ENCODE results near the gene RMDN2. TPM values are rescaled to one million over a fixed set of nuclear protein-coding genes. Genes with fewer than 3 reads are reported as not detected.

Gene RMDN2
- total and polyA plus RNA-seq, 2 experiments from 2014 or later: 3.4 to 3.6 TPM

DNA sequence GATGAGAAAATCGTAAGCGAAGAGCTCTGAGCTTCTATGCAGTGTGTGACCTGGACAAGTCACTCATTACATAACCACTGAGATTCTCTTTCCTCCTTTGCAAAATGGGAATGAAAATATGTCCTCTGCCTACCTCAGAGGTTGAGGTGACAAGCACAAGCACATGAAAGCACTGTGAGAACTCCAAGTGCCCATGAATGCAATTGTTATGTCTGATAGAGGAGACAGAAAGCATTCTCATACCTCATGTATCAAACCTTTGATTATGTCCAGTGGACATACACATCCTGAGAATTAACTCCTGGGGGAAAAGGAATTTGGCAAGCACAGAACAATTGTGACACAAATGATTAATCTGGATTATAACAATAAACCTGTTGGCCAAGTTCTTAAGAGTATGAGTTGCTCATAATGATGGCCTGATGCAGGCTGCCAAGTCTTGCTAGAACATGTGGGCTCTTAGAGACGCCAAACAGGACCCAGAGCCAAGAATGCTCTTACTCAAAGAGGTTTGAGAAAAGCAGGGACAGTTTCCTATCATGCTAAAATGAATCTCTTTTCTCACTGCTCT, 8.5 kb upstream of the RMDN2 start:
- Histone ChIP-seq H3K36me3 (ENCODE audit: insufficient read depth) (no peaks in the 10 kb centered on the region), H3K9me2 (ENCODE audit: insufficient read depth) (peaks cover 6% of the 10 kb centered on the region; the same call in 1 of the 2 replicates), H3K4me2 (no peak overlapping the region), H2AFZ (no peak overlapping the region), H3K27me3 (ENCODE audit: insufficient read depth) (no peaks in the 10 kb centered on the region), H3K4me3 (no peak overlapping the region), H3K27ac (ENCODE audit: low read depth) (no peak overlapping the region), H3K79me2 (replicated peaks; ENCODE audit: insufficient read depth) (no peaks in the 10 kb centered on the region), H4K20me1 (replicated peaks; ENCODE audit: insufficient read depth) (no peaks in the 10 kb centered on the region), H3K4me1 (ENCODE audit: insufficient read depth) (no peaks in the 10 kb centered on the region), H3F3A (replicated peaks; ENCODE audit: low read depth) (no peaks in the 10 kb centered on the region)
- DNase-seq (ENCODE audit: low spot score): no peak
- Mint-ChIP-seq H3K27ac (no peak overlapping the region), H3K9me3 (no peaks in the 10 kb centered on the region), H3K4me1 (peaks cover 4% of the 10 kb centered on the region), H3K4me3 (no peak overlapping the region), H3K36me3 (ENCODE audit: low read depth) (no peaks in the 10 kb centered on the region), H3K27me3 (ENCODE audit: insufficient read depth, low read depth, poor library complexity) (no peaks in the 10 kb centered on the region)
- no peak for TF ChIP-seq EZH2phosphoT487 (IDR thresholded peaks at IDR 0.05; ENCODE audit: unreplicated experiment)
- no peak for TF ChIP-seq ZNF114 (CRISPR knock-in tag; IDR thresholded peaks at IDR 0.05)
- TF ChIP-seq, protein P1, sequence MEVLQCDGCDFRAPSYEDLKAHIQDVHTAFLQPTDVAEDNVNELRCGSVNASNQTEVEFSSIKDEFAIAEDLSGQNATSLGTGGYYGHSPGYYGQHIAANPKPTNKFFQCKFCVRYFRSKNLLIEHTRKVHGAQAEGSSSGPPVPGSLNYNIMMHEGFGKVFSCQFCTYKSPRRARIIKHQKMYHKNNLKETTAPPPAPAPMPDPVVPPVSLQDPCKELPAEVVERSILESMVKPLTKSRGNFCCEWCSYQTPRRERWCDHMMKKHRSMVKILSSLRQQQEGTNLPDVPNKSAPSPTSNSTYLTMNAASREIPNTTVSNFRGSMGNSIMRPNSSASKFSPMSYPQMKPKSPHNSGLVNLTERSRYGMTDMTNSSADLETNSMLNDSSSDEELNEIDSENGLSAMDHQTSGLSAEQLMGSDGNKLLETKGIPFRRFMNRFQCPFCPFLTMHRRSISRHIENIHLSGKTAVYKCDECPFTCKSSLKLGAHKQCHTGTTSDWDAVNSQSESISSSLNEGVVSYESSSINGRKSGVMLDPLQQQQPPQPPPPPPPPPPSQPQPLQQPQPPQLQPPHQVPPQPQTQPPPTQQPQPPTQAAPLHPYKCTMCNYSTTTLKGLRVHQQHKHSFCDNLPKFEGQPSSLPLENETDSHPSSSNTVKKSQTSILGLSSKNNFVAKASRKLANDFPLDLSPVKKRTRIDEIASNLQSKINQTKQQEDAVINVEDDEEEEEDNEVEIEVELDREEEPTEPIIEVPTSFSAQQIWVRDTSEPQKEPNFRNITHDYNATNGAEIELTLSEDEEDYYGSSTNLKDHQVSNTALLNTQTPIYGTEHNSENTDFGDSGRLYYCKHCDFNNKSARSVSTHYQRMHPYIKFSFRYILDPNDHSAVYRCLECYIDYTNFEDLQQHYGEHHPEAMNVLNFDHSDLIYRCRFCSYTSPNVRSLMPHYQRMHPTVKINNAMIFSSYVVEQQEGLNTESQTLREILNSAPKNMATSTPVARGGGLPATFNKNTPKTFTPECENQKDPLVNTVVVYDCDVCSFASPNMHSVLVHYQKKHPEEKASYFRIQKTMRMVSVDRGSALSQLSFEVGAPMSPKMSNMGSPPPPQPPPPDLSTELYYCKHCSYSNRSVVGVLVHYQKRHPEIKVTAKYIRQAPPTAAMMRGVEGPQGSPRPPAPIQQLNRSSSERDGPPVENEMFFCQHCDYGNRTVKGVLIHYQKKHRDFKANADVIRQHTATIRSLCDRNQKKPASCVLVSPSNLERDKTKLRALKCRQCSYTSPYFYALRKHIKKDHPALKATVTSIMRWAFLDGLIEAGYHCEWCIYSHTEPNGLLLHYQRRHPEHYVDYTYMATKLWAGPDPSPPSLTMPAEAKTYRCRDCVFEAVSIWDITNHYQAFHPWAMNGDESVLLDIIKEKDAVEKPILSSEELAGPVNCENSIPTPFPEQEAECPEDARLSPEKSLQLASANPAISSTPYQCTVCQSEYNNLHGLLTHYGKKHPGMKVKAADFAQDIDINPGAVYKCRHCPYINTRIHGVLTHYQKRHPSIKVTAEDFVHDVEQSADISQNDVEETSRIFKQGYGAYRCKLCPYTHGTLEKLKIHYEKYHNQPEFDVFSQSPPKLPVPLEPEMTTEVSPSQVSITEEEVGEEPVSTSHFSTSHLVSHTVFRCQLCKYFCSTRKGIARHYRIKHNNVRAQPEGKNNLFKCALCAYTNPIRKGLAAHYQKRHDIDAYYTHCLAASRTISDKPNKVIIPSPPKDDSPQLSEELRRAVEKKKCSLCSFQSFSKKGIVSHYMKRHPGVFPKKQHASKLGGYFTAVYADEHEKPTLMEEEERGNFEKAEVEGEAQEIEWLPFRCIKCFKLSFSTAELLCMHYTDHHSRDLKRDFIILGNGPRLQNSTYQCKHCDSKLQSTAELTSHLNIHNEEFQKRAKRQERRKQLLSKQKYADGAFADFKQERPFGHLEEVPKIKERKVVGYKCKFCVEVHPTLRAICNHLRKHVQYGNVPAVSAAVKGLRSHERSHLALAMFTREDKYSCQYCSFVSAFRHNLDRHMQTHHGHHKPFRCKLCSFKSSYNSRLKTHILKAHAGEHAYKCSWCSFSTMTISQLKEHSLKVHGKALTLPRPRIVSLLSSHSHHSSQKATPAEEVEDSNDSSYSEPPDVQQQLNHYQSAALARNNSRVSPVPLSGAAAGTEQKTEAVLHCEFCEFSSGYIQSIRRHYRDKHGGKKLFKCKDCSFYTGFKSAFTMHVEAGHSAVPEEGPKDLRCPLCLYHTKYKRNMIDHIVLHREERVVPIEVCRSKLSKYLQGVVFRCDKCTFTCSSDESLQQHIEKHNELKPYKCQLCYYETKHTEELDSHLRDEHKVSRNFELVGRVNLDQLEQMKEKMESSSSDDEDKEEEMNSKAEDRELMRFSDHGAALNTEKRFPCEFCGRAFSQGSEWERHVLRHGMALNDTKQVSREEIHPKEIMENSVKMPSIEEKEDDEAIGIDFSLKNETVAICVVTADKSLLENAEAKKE (CRISPR knock-in tag; IDR thresholded peaks at IDR 0.05): no peak
- no peak for TF ChIP-seq EZH2 (IDR thresholded peaks at IDR 0.05; ENCODE audit: low read depth, unreplicated experiment)
- no peak for TF ChIP-seq JUNB (IDR thresholded peaks at IDR 0.05; ENCODE audit: unreplicated experiment)
- no peak for TF ChIP-seq CREB1 (CRISPR knock-in tag; IDR thresholded peaks at IDR 0.05; ENCODE audit: low read depth)
- TF ChIP-seq, protein P2, sequence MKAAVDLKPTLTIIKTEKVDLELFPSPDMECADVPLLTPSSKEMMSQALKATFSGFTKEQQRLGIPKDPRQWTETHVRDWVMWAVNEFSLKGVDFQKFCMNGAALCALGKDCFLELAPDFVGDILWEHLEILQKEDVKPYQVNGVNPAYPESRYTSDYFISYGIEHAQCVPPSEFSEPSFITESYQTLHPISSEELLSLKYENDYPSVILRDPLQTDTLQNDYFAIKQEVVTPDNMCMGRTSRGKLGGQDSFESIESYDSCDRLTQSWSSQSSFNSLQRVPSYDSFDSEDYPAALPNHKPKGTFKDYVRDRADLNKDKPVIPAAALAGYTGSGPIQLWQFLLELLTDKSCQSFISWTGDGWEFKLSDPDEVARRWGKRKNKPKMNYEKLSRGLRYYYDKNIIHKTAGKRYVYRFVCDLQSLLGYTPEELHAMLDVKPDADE (IDR thresholded peaks at IDR 0.05): no peak
- no peak for TF ChIP-seq STAT1 (IDR thresholded peaks at IDR 0.05; ENCODE audit: unreplicated experiment)
- TF ChIP-seq, protein P3, sequence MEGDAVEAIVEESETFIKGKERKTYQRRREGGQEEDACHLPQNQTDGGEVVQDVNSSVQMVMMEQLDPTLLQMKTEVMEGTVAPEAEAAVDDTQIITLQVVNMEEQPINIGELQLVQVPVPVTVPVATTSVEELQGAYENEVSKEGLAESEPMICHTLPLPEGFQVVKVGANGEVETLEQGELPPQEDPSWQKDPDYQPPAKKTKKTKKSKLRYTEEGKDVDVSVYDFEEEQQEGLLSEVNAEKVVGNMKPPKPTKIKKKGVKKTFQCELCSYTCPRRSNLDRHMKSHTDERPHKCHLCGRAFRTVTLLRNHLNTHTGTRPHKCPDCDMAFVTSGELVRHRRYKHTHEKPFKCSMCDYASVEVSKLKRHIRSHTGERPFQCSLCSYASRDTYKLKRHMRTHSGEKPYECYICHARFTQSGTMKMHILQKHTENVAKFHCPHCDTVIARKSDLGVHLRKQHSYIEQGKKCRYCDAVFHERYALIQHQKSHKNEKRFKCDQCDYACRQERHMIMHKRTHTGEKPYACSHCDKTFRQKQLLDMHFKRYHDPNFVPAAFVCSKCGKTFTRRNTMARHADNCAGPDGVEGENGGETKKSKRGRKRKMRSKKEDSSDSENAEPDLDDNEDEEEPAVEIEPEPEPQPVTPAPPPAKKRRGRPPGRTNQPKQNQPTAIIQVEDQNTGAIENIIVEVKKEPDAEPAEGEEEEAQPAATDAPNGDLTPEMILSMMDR (conservative IDR thresholded peaks at IDR 0.05; ENCODE audit: low read depth in 2 of 2): no peak
- TF ChIP-seq POLR2AphosphoS5 (IDR thresholded peaks at IDR 0.05; ENCODE audit: low read depth): no peak
- no peak for TF ChIP-seq NANOG (IDR thresholded peaks at IDR 0.05; ENCODE audit: borderline replicate concordance)
- no peak for TF ChIP-seq REST (IDR thresholded peaks at IDR 0.05; ENCODE audit: unreplicated experiment)
- TF ChIP-seq ZNF331 (CRISPR knock-in tag; IDR thresholded peaks at IDR 0.05; ENCODE audit: low read depth): no peak
- ATAC-seq: no peak

Measured in GM23338 (cell line).